ENCODE measurements around the gene BMPER. TPM values are rescaled to one million over a fixed set of nuclear protein-coding genes. Genes with fewer than 3 reads are reported as not detected.

The BMPER gene
- total and polyA plus RNA-seq, 5 donors, result 1.3 to 6.9 (median 5.1) TPM

- intact Hi-C loops (cut with DNase I), result no loop called here
- Histone ChIP-seq H3K4me3 (ENCODE audit: low read length) (no peak overlapping the region), H3K9me3 (ENCODE audit: control insufficient read depth, low read length) (no peaks in the 10 kb centered on the region), H3K27ac (ENCODE audit: low read length) (no peak overlapping the region), H3K27me3 (ENCODE audit: control insufficient read depth, insufficient read depth) (no peaks in the 10 kb centered on the region), H3K4me1 (ENCODE audit: control insufficient read depth, insufficient read depth, low read length) (no peaks in the 10 kb centered on the region)
- 46% methylated on average over 5 of the region's 5 CpGs for WGBS
- DNase-seq (no peak), ATAC-seq (no peak)
Observed at GRCh38 chr7:34128762-34129161, 223.4 kb downstream of the BMPER start.

DNA sequence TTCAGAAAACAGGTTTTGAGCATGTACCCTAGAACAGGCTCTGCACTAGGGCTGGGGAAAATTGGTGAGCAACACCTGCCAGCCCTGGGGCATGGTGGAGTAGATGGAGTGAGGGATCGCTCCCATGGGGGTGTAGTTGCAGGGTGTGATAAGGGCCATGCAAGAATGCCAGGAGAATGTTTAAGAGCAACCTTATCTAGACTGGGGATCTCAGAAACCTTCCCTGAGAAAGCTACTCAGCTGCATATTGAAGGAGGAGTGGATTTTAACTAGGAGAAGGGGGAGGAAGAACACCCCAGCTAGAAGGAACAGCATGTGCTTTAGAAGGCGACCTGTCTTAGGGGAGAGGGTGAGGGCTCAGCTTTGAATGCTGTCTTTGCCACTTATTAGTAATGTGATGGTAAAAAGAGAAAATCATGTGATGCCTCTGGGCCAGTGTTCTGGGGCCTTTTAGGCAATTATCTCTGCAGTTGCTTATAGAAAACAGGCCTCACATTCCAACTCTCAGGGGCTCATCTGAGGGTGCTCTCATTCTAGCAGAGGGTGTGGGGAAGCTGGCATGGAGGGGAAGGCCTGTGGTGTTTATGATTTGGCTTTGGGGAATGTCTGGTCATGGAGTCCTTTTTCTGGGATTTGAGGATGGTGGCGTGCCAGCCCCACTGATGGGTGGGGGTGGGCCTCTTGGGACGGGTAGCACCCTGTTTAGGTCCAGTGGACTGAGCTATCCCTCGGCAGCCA, 225.4 kb downstream of the BMPER start:
- WGBS, result 87% methylated on average over 5 of the region's 5 CpGs
- Histone ChIP-seq H3K9me3 (ENCODE audit: control insufficient read depth, low read length) (no peaks in the 10 kb centered on the region), H3K4me3 (ENCODE audit: low read length) (no peak overlapping the region), H3K27ac (ENCODE audit: low read length) (no peak overlapping the region), H3K4me1 (ENCODE audit: control insufficient read depth, insufficient read depth, low read length) (no peaks in the 10 kb centered on the region), H3K27me3 (ENCODE audit: control insufficient read depth, insufficient read depth) (no peaks in the 10 kb centered on the region)
- intact Hi-C loops (cut with DNase I), result no loop called here
- ATAC-seq (no peak), DNase-seq (no peak)

DNA sequence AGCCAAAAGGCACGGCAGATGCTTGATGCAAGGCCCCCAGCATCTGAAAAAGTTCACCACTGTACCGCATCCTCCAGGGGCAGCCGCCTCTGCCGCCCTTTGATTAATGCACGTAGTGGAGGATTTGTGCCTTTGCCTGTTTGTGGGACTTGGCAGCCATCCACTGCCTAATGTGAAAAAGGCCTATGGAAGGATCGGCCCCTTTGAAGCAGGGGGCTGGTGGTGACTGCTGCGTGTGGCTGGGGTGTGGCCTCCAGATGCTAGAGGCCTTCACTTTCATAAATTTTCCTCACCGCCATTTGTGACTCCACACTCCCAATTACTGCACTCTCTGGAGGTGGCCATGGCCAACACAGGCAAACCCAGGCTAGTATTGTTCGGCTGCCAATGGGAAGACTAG, 226.0 kb downstream of the BMPER start:
- intact Hi-C loops (cut with DNase I), result no loop called here
- H3K27ac ChIP-seq (ENCODE audit: low read length), result no peak overlapping the region
- DNase-seq (no peak), ATAC-seq (no peak)
- WGBS, result 77% methylated on average over 9 of the region's 9 CpGs
- no peak overlapping the region for H3K4me3 ChIP-seq (ENCODE audit: low read length)
- no peaks in the 10 kb centered on the region for H3K4me1 ChIP-seq (ENCODE audit: control insufficient read depth, insufficient read depth, low read length)
- H3K27me3 ChIP-seq (ENCODE audit: control insufficient read depth, insufficient read depth), result no peaks in the 10 kb centered on the region
- H3K9me3 ChIP-seq (ENCODE audit: control insufficient read depth, low read length), result no peaks in the 10 kb centered on the region

GRCh38 chr7:34133356-34133982, 228.1 kb downstream of the BMPER start:
- Histone ChIP-seq H3K9me3 (ENCODE audit: control insufficient read depth, low read length) (no peaks in the 10 kb centered on the region), H3K4me3 (ENCODE audit: low read length) (no peak overlapping the region), H3K27me3 (ENCODE audit: control insufficient read depth, insufficient read depth) (no peaks in the 10 kb centered on the region), H3K27ac (ENCODE audit: low read length) (no peak overlapping the region), H3K4me1 (ENCODE audit: control insufficient read depth, insufficient read depth, low read length) (no peaks in the 10 kb centered on the region)
- ATAC-seq (peak in 1 of 2 donors; percentile 37), DNase-seq (no peak)
- WGBS, result 83% methylated on average over 8 of the region's 8 CpGs
- intact Hi-C loops (cut with DNase I), result no loop called here

GRCh38 chr7:34133983-34134782, 228.8 kb downstream of the BMPER start:
- H3K4me1 ChIP-seq (ENCODE audit: control insufficient read depth, insufficient read depth, low read length), result no peaks in the 10 kb centered on the region
- H3K27ac ChIP-seq (ENCODE audit: low read length), result no peak overlapping the region
- intact Hi-C loops (cut with DNase I), result no loop called here
- H3K4me3 ChIP-seq (ENCODE audit: low read length), result no peak overlapping the region
- ATAC-seq (peak; percentile 59 to 80), DNase-seq (peak; percentile 73 to 86 (median 78))
- H3K9me3 ChIP-seq (ENCODE audit: control insufficient read depth, low read length), result no peaks in the 10 kb centered on the region
- WGBS, result 36% methylated on average over 12 of the region's 12 CpGs
- no peaks in the 10 kb centered on the region for H3K27me3 ChIP-seq (ENCODE audit: control insufficient read depth, insufficient read depth)

- 65% methylated on average over 4 of the region's 4 CpGs for WGBS
- no peaks in the 10 kb centered on the region for H3K4me1 ChIP-seq (ENCODE audit: control insufficient read depth, insufficient read depth, low read length)
- intact Hi-C loops (cut with DNase I), result no loop called here
- ATAC-seq (peak in 1 of 2 donors; percentile 8), DNase-seq (no peak)
- no peak overlapping the region for H3K27ac ChIP-seq (ENCODE audit: low read length)
- H3K4me3 ChIP-seq (ENCODE audit: low read length), result no peak overlapping the region
- no peaks in the 10 kb centered on the region for H3K9me3 ChIP-seq (ENCODE audit: control insufficient read depth, low read length)
- no peaks in the 10 kb centered on the region for H3K27me3 ChIP-seq (ENCODE audit: control insufficient read depth, insufficient read depth)
Observed at GRCh38 chr7:34135924-34136323, 230.6 kb downstream of the BMPER start.

GRCh38 chr7:34136698-34137097, 231.4 kb downstream of the BMPER start:
- Histone ChIP-seq H3K27me3 (ENCODE audit: control insufficient read depth, insufficient read depth) (no peaks in the 10 kb centered on the region), H3K4me1 (ENCODE audit: control insufficient read depth, insufficient read depth, low read length) (no peaks in the 10 kb centered on the region), H3K27ac (ENCODE audit: low read length) (no peak overlapping the region), H3K4me3 (ENCODE audit: low read length) (no peak overlapping the region), H3K9me3 (ENCODE audit: control insufficient read depth, low read length) (no peaks in the 10 kb centered on the region)
- ATAC-seq, result peak in 1 of 2 donors; percentile 15
- WGBS, result 73% methylated on average over 5 of the region's 5 CpGs
- DNase-seq, result no peak
- intact Hi-C loops (cut with DNase I), result no loop called here

DNA sequence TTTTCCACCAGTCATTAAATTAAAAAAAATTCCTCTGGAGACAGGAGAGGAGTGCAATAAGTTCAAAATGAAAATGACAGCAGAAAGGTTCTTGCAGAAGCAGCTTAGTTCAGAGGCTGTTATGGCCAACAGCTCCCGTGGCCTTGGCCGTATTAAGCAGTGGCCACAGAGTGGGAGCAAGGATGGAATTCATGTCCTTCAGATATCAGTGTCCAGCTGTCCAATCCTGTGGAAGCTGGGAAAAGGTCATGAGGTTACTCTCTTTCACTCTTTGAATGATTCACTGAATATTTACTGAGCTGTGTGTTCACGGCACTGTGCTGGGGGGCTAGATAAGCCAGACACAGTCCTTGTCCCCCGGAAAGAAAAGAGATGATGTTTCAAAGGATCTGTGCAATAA, 231.8 kb downstream of the BMPER start:
- Histone ChIP-seq H3K4me3 (ENCODE audit: low read length) (no peak overlapping the region), H3K27ac (ENCODE audit: low read length) (no peak overlapping the region), H3K9me3 (ENCODE audit: control insufficient read depth, low read length) (no peaks in the 10 kb centered on the region), H3K4me1 (ENCODE audit: control insufficient read depth, insufficient read depth, low read length) (no peaks in the 10 kb centered on the region), H3K27me3 (ENCODE audit: control insufficient read depth, insufficient read depth) (no peaks in the 10 kb centered on the region)
- intact Hi-C loops (cut with DNase I), result no loop called here
- WGBS, result 58% methylated on average over 4 of the region's 4 CpGs
- DNase-seq (no peak), ATAC-seq (peak in 1 of 2 donors; percentile 37)

- H3K4me3 ChIP-seq (ENCODE audit: low read length), result no peak overlapping the region
- no peaks in the 10 kb centered on the region for H3K9me3 ChIP-seq (ENCODE audit: control insufficient read depth, low read length)
- no peak overlapping the region for H3K27ac ChIP-seq (ENCODE audit: low read length)
- DNase-seq, result no peak
- ATAC-seq, result no peak
- intact Hi-C loops (cut with DNase I), result no loop called here
- H3K27me3 ChIP-seq (ENCODE audit: control insufficient read depth, insufficient read depth), result no peaks in the 10 kb centered on the region
- H3K4me1 ChIP-seq (ENCODE audit: control insufficient read depth, insufficient read depth, low read length), result no peaks in the 10 kb centered on the region
- WGBS, result 74% methylated on average over 2 of the region's 2 CpGs
Observed at GRCh38 chr7:34138483-34138882, 233.1 kb downstream of the BMPER start.

GRCh38 chr7:34139086-34139485, 233.7 kb downstream of the BMPER start:
- DNase-seq, result no peak

DNA sequence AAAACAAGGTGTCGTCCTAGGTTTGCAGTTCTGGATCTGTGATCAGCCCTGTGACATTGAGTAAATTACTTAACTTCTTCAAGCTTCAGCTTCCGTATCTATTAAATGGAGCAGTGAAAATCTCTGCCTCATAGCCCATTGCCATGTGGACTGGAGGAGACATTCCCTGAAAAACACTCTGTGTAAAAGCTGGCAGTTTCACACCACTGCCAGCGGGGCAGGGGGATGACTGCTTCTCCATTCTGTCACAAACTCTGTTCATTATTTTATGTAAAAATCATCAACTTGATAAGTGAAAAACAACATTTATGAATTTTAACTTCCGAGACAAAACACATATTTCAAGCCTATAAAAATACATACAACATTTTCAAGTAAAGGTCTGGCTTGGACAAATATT, 234.7 kb downstream of the BMPER start:
- H3K4me1 ChIP-seq (ENCODE audit: control insufficient read depth, insufficient read depth, low read length), result no peaks in the 10 kb centered on the region
- H3K27me3 ChIP-seq (ENCODE audit: control insufficient read depth, insufficient read depth), result no peaks in the 10 kb centered on the region
- H3K4me3 ChIP-seq (ENCODE audit: low read length), result no peak overlapping the region
- DNase-seq, result no peak
- intact Hi-C loops (cut with DNase I), result no loop called here
- 93% methylated on average over 4 of the region's 4 CpGs for WGBS
- no peak overlapping the region for H3K27ac ChIP-seq (ENCODE audit: low read length)
- no peaks in the 10 kb centered on the region for H3K9me3 ChIP-seq (ENCODE audit: control insufficient read depth, low read length)
- no peak for ATAC-seq

More at GRCh38 chr7:34139086-34139485, 233.7 kb downstream of the BMPER start:
- no peaks in the 10 kb centered on the region for H3K9me3 ChIP-seq (ENCODE audit: control insufficient read depth, low read length)
- 79% methylated on average over 3 of the region's 3 CpGs for WGBS
- H3K4me3 ChIP-seq (ENCODE audit: low read length), result no peak overlapping the region
- intact Hi-C loops (cut with DNase I), result no loop called here
- no peak overlapping the region for H3K27ac ChIP-seq (ENCODE audit: low read length)
- no peaks in the 10 kb centered on the region for H3K27me3 ChIP-seq (ENCODE audit: control insufficient read depth, insufficient read depth)
- H3K4me1 ChIP-seq (ENCODE audit: control insufficient read depth, insufficient read depth, low read length), result no peaks in the 10 kb centered on the region
- ATAC-seq, result no peak

Measured in right cardiac atrium (tissue), 5 donors.